ENCODE measurements around the gene TMEM156.

Gene TMEM156

DNA sequence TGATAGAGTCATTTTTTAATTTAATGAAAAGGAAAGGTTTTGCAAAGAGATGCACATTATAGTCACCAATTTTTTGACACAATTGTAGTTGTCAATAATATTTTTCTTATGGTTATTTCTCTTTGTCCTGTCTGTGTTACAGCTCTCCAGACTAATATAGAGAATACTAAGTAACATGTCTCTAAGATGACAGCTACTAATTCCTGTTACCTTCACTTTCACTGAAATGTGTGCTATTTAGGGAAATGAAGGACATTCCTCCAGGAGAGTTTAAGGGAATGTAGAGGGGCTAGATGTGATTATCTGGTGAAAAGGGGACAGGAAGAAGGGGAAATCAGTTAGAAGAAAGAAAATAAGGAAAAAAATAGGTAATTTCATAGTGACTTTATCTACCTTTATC lies 31.2 kb upstream of the TMEM156 start:
- no peak overlapping the region for H3K4me3 ChIP-seq (ENCODE audit: low read length)
- TF ChIP-seq, protein P1, sequence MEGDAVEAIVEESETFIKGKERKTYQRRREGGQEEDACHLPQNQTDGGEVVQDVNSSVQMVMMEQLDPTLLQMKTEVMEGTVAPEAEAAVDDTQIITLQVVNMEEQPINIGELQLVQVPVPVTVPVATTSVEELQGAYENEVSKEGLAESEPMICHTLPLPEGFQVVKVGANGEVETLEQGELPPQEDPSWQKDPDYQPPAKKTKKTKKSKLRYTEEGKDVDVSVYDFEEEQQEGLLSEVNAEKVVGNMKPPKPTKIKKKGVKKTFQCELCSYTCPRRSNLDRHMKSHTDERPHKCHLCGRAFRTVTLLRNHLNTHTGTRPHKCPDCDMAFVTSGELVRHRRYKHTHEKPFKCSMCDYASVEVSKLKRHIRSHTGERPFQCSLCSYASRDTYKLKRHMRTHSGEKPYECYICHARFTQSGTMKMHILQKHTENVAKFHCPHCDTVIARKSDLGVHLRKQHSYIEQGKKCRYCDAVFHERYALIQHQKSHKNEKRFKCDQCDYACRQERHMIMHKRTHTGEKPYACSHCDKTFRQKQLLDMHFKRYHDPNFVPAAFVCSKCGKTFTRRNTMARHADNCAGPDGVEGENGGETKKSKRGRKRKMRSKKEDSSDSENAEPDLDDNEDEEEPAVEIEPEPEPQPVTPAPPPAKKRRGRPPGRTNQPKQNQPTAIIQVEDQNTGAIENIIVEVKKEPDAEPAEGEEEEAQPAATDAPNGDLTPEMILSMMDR (IDR thresholded peaks at IDR 0.05; ENCODE audit: insufficient read depth, low read depth, low read length, missing control alignments) = no peak
- DNase-seq (ENCODE audit: low read depth) = no peak

DNA sequence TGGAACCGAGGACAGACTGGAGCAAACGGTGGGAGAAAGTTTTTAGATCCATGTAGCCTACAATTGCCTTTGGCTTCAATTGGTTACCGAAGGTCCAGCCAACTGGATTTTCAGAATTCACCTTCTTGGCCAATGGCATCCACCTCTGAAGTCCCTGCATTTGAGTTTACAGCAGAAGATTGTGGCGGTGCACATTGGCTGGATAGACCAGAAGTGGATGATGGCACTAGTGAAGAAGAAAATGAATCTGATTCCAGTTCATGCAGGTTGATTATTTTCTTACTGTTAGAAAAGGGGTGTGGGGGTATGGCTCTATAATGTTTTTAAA lies 30.5 kb upstream of the TMEM156 start:
- H3K4me3 ChIP-seq (ENCODE audit: low read length) = no peak overlapping the region
- DNase-seq (ENCODE audit: low read depth) = no peak
- TF ChIP-seq, protein P1 (IDR thresholded peaks at IDR 0.05; ENCODE audit: insufficient read depth, low read depth, low read length, missing control alignments) = no peak

DNA sequence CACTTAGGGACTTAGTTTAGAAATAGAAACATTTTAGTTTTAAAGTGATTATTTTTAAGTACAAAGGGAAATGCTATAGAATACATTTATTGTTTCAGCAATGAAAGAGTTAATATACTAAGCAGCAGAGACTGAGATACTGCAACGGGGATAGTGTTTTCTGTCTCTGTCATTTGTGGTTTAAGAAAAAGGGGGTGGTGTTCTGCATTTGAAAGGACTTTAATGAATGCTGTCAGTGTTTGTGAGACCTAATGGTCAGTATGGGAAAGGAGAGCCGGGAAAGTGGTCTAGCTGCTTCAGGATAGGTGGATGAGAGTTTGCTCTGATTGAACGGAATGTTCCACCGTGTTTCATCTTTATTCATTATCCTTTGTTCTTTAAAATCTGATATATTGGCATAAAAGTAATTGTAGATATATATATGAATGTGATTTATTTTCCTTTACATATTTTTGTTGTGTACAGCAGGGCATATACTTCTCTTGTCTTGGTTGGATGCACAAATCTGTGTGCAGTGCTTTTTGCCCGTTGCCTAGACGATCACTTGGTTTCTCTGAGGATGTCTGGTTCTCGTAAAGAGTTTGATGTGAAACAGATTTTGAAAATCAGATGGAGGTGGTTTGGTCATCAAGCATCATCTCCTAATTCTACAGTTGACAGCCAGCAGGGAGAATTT lies 30.0 kb upstream of the TMEM156 start, which contains the start of gene KLHL5:
Gene KLHL5, plus strand, starts transcription at position 139 of the 676 bp plus-strand sequence. Its CDS starts 421 bp downstream, at position 560.
- TF ChIP-seq, protein P1 (IDR thresholded peaks at IDR 0.05; ENCODE audit: insufficient read depth, low read depth, low read length, missing control alignments) = no peak
- no peak for DNase-seq (ENCODE audit: low read depth)
- no peak within 1 kb of the TSS for H3K4me3 ChIP-seq (ENCODE audit: low read length)

DNA sequence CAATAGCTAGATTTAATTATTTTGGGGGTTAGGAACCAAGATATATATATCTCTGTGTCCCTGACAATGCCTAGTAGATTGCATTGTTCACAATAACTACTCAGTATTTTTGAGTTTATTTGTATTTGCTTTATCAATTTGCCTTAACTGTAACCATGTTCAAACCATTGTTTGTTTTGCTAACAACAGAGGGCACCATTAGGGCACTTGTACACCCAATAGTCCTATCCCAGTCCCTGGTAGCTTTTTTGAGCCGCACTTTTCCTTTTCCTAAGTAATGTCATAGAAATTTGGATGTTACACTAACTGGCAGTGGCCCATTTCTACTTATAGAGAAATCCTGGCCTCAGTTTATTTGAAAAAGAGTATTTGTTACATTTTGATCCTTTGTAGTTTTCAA lies 29.2 kb upstream of the TMEM156 start:
- TF ChIP-seq, protein P1 (IDR thresholded peaks at IDR 0.05; ENCODE audit: insufficient read depth, low read depth, low read length, missing control alignments) = no peak
- H3K4me3 ChIP-seq (ENCODE audit: low read length) = no peak overlapping the region
- no peak for DNase-seq (ENCODE audit: low read depth)

DNA sequence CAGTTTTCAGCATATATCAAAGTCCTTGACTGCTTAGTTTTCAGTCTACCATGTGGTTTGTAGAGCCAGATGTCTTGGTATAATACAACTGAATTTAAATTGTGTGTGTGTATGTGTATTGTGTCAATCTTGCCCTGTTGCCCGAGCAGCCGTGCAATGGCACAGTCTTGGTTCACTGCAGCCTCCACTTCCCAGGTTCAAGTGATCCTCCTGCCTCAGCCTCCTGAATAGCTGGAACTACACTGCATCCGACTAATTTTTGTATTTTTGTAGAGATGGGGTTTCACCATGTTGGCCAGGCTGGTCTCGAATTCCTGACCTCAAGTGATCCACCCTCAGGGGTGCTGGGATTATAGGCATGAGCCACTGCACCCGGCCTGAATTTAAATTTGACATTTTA lies 23.8 kb upstream of the TMEM156 start:
- DNase-seq (ENCODE audit: low read depth) = no peak
- no peak overlapping the region for H3K4me3 ChIP-seq (ENCODE audit: low read length)

DNA sequence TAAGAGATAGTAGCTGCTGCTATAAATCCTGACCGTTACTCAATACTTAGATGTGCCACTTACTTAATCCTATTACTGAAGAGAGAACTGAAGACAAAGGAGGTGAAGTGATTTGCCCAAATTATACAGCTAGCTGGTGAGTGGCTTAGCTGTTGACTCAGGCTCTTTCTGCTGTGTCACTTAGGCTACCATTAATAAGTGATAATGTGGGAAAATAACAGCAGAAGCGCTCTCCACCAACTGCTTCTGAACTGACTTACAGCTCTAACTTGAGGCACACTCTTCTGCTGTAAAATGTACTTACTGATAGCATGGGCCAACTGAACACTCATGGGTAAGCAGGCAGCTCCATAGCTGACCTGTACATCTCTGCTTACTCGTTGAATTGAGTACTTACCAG lies 22.3 kb upstream of the TMEM156 start:
- TF ChIP-seq, protein P1 (IDR thresholded peaks at IDR 0.05; ENCODE audit: insufficient read depth, low read depth, low read length, missing control alignments) = no peak

More for the DNA sequence above, 23.8 kb upstream of the TMEM156 start:
- TF ChIP-seq, protein P1 (IDR thresholded peaks at IDR 0.05; ENCODE audit: insufficient read depth, low read depth, low read length, missing control alignments) = no peak

DNA sequence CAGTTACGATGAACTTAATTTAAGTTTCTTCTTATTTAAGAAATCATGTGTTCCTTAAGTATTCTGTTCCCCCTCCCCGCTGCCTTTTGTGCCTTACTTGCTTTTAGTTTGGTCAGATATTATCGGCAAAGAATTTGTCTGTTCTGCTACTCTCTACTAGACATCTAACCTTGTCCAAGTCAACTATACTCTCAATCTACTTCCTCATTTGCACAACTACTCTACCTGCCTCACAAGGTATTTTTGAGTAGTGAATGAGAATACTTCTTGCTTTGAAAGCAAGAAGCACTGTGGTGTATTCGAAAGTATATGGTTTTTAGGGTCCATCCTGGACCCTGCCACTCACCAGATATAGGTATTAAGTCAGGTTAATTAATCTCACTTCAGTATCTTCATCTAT lies 21.8 kb upstream of the TMEM156 start:
- H3K4me3 ChIP-seq (ENCODE audit: low read length) = no peak overlapping the region
- TF ChIP-seq, protein P1 (IDR thresholded peaks at IDR 0.05; ENCODE audit: insufficient read depth, low read depth, low read length, missing control alignments) = no peak
- no peak for DNase-seq (ENCODE audit: low read depth)

More for the DNA sequence above, 22.3 kb upstream of the TMEM156 start:
- no peak overlapping the region for H3K4me3 ChIP-seq (ENCODE audit: low read length)
- DNase-seq (ENCODE audit: low read depth) = no peak
